Measurements from ENCODE around the gene KIR3DL3.
"Not testable (repeated sequence)": the region's sequence is repeated elsewhere in the genome, so short reads cannot be mapped to it uniquely, and the experiment has no call there.

The KIR3DL3 gene

DNA sequence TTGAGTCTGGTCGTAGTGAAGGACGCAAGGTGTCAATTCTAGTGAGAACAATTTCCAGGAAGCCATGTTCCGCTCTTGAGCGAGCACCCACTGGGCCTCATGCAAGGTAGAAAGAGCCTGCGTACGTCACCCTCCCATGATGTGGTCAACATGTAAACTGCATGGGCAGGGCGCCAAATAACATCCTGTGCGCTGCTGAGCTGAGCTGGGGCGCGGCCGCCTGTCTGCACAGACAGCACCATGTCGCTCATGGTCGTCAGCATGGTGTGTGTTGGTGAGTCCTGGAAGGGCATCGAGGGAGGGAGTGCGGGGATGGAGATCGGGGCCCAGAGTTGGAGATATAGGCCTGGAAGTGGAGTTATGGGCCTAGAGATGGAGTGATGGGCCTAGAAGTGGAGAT, 14.1 kb downstream of the KIR3DL3 start, which contains the start of gene KIR2DL3:
Gene KIR2DL3 (plus strand): TSS at position 208 of the 400 bp plus-strand sequence. CDS start 33 bp downstream, at position 241.
- DNase-seq: not testable (repeated sequence)

DNA sequence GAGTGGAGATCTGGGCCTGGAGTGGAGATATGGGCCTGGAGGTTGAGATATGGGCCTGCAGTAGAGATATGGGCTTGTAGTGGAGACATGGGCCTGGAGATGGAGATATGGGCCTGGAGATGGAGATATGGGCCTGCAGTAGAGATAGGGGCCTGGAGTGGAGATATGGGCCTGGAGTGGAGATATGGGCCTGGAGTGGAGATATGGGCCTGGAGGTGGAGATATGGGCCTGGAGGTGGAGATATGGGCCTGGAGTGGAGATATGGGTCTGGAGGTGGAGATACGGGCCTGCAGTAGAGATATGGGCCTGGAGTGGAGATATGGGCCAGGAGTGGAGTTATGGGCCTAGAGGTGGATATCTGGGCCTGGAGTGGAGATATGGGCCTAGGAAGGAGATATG, 14.5 kb downstream of the KIR3DL3 start:
- no peak for DNase-seq

DNA sequence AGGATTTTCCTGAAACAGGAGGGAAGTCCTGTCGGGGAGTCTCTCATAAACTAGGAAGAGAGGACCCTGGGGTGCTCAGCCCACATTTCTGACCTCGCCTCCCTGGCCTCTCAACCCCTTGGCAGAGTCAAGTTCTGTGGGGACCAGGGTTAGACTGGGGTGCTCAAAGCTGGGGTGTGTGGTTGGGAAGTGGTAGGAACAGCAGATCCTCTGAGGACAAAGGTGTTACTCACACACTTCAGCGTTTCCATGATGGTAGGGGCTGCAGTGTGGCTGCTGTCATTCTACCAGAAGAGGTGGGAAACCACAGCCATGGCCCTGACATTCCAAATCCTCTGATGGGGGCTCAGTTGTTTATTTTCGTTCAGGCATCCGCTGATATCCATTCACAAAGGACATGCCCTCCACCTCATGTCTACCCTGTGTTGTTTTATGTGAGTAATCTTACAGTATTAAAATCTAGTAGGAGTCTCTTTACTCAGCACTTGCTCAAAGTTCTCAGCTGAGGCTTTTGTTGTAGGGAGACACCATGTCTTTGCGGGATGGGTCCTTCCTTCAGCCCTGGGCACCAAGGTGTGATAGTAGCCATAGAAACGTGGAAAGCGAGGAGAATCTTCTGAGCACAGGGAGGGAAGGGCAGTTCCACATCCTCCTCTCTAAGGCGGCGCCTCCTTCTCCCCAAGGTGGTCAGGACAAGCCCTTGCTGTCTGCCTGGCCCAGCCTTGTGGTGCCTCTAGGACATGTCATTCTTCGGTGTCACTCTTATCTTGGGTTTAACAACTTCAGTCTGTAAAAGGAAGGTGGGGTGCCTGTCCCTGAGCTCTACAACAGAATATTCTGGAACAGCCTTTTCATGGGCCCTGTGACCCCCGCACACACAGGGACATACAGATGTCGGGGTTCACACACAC, 15.6 kb downstream of the KIR3DL3 start:
- no peak for DNase-seq

DNA sequence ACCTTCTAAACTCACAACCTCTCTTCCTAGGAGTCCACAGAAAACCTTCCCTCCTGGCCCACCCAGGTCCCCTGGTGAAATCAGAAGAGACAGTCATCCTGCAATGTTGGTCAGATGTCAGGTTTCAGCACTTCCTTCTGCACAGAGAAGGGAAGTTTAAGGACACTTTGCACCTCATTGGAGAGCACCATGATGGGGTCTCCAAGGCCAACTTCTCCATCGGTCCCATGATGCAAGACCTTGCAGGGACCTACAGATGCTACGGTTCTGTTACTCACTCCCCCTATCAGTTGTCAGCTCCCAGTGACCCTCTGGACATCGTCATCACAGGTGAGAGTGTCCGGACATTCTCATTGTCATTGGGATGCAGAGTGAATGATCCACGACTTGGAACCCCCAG, 17.7 kb downstream of the KIR3DL3 start:
- not testable (repeated sequence) for DNase-seq

DNA sequence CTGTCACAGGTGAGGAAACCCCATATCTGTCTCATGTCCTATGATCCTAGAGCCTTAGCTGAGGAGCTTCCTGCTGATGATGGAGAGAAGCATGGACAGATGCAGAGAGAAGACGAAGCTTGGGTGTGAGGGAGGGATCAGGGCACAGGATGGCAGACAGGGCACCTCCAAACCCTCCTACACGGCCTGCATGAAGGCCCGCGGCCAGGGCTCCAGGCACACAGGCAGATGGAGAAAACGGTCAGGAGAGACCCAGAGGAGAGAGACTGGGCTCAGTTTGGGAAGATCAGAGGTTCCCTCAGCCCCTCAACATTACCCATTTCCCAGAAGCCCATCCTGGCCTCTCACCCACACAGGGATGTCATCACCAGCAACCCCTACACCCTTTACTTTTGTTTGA, 19.8 kb downstream of the KIR3DL3 start:
- DNase-seq: not testable (repeated sequence)

DNA sequence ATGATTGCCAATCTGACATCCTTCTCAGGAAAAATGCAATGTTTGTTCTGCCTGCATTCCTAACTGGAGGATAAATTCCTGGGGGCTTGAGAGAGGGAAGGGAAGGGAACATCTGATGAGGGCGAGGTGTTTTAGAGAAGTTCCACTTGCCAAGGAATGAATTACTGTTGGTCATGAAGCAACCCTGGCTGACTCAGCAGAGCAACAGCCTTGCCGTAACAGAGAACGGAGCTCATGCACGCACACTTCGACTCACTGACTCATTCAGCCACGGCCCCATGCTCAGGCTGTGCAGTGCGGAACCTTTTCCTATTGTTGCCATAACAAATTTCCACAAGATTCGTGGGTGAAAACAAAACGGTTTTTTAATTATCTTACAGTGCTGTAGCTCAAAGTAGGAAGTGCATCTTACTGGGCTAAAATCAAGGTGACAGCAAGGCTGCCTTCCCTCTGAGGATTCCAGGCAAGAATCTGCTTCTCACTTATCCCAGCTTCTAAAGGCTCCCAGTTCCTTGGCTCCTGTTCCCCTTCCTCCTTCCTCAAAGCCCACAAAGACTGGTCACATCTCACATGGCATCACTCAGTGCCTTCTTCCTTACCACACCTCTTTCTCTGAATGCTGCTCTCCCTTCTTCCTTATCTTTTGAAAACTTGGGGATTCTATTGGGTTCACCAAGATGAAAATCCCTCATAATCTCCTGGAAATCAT, 23.5 kb downstream of the KIR3DL3 start:
- DNase-seq: not testable (repeated sequence)

DNA sequence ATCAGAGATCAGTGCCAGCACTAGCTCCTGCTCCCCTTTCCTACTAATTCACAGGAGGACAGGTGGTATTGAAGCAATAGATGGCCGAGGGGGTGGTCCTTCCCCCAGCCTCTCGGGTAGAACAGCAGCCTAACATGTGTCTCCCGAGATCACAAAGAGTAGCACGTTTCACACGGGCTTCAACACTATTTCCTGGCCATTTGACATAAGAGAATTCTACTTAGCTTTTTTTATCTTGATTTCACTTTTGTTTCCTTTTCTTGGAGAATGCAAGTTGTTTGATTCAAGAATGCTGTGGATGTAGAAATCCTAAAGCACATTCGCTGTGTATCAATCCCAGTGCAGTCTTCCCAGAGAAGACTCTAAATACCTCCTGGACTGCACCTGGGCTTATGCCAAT, 26.0 kb downstream of the KIR3DL3 start:
- not testable (repeated sequence) for DNase-seq

DNA sequence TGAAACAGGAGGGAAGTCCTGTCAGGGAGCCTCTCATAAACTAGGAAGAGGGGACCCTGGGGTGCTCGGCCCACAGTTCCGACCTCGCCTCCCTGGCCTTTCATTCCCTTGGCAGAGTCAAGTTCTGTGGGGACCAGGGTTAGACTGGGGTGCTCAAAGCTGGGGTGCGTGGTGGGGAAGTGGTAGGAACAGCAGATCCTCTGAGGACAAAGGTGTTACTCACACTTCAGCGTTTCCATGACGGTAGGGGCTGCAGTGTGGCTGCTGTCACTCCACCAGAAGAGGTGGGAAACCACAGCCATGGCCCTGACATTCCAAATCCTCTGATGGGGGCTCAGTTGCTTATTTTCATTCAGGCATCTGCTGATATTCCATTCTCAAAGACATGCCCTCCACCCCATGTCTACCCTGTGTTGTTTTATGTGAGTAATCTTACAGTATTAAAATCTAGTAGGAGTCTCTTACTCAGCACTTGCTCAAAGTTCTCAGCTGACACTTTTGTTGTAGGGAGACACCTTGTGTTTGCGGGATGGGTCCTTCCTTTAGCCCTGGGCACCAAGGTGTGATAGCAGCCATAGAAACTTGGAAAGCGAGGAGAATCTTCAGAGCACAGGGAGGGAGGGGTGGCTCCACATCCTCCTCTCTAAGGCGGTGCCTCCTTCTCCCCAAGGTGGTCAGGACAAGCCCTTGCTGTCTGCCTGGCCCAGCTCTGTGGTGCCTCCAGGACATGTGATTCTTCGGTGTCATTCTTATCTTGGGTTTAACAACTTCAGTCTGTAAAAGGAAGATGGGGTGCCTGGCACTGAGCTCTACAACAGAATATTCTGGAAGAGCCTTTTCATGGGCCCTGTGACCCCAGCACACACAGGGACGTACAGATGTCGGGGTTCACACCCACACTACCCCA, 32.2 kb downstream of the KIR3DL3 start:
- not testable (repeated sequence) for DNase-seq

DNA sequence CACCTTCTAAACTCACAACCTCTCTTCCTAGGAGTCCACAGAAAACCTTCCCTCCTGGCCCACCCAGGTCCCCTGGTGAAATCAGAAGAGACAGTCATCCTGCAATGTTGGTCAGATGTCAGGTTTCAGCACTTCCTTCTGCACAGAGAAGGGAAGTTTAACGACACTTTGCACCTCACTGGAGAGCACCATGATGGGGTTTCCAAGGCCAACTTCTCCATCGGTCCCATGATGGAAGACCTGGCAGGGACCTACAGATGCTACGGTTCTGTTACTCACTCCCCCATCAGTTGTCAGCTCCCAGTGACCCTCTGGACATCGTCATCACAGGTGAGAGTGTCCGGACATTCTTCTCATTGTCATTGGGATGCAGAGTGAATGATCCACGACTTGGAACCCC, 34.3 kb downstream of the KIR3DL3 start:
- not testable (repeated sequence) for DNase-seq

DNA sequence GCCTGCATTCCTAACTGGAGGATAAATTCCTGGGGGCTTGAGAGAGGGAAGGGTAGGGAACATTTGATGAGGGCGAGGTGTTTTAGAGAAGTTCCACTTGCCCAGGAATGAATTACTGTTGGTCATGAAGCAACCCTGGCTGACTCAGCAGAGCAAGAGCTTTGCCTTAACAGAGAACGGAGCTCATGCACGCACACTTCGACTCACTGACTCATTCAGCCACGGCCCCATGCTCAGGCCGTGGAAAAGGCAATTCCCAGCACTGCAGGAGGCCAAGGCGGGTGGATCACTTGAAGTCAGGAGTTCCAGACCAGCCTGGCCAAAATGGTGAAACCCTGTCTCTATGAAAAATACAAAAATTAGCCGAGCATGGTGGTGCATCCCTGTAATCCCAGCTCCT, 40.0 kb downstream of the KIR3DL3 start:
- DNase-seq: not testable (repeated sequence)

DNA sequence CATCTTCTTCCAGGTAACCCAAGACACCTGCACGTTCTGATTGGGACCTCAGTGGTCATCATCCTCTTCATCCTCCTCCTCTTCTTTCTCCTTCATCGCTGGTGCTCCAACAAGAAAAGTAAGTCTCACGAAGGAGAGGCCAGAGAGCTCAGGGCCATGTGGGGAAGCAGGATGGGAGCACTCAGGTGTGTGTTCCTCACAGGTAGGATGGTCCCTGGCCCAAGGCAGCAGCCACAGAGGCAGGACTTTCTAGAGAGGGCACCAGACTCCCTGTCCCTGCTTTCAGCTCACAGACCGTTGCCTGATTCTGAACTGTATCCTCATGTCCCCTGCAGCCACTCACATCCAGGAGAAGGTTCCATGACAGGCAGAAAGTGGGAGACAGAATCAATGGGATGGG, 42.2 kb downstream of the KIR3DL3 start:
- DNase-seq: not testable (repeated sequence)

DNA sequence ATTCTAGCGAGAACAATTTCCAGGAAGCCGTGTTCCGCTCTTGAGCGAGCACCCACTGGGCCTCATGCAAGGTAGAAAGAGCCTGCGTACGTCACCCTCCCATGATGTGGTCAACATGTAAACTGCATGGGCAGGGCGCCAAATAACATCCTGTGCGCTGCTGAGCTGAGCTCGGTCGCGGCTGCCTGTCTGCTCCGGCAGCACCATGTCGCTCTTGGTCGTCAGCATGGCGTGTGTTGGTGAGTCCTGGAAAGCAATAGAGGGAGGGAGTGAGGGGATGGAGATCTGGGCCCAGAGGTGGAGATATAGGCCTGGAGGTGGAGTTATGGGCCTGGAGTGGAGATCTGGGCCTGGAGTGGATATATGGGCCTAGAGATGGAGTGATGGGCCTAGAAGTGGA, 45.4 kb downstream of the KIR3DL3 start, which contains the start of gene KIR2DL1:
Gene KIR2DL1 (plus strand): TSS at position 148 of the 400 bp plus-strand sequence. CDS start 58 bp downstream, at position 206.
- DNase-seq: not testable (repeated sequence)

DNA sequence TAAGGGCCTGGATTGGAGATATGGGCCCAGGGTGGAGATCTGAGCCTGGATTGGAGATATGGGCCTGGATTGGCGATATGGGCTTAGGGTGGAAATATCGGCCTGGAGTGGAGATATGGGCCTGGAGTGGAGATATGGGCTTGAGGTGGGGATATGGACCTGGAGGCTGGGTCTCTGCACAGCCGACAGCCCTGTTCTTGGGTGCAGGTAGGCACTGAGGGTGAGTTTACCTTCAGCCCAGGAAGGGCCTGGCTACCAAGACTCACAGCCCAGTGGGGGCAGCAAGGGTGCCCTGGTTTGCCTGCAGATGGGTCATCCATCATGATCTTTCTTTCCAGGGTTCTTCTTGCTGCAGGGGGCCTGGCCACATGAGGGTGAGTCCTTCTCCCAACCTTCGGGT, 46.3 kb downstream of the KIR3DL3 start:
- DNase-seq: not testable (repeated sequence)

DNA sequence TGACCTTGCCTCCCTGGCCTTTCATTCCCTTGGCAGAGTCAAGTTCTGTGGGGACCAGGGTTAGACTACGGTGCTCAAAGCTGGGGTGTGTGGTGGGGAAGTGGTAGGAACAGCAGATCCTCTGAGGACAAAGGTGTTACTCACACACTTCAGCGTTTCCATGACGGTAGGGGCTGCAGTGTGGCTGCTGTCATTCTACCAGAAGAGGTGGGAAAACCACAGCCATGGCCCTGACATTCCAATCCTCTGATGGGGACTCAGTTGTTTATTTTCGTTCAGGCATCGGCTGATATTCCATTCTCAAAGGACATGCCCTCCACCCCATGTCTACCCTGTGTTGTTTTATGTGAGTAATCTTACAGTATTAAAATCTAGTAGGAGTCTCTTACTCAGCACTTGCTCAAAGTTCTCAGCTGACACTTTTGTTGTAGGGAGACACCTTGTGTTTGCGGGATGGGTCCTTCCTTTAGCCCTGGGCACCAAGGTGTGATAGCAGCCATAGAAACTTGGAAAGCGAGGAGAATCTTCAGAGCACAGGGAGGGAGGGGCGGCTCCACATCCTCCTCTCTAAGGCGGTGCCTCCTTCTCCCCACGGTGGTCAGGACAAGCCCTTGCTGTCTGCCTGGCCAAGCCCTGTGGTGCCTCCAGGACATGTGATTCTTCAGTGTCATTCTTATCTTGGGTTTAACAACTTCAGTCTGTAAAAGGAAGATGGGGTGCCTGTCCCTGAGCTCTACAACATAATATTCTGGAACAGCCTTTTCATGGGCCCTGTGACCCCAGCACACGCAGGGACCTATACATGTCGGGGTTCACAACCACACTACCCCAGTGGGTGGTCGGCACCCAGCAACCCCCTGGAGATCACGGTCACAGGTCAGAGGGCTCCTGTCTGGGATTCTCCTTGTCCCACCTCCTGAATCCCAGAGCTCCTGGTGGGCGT, 47.0 kb downstream of the KIR3DL3 start:
- not testable (repeated sequence) for DNase-seq

DNA sequence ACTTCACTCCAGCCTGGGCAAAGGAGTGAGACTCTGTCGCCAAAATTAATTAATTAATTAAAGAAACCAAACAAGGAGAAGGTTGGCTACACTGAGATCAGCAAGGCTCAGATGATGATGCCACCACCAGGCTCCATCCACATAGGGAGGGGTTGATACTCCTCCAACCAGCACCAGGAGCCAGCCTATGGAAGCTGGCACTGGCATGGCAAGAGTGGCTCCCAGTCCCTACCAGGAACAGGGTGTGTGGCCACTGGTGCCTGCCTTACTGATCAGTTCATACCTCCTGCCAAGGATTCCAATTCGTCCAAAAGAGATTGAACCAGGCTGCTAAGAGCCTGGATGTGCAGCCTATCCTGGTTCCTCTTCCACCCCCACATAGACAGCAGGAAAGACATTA, 48.4 kb downstream of the KIR3DL3 start:
- not testable (repeated sequence) for DNase-seq

DNA sequence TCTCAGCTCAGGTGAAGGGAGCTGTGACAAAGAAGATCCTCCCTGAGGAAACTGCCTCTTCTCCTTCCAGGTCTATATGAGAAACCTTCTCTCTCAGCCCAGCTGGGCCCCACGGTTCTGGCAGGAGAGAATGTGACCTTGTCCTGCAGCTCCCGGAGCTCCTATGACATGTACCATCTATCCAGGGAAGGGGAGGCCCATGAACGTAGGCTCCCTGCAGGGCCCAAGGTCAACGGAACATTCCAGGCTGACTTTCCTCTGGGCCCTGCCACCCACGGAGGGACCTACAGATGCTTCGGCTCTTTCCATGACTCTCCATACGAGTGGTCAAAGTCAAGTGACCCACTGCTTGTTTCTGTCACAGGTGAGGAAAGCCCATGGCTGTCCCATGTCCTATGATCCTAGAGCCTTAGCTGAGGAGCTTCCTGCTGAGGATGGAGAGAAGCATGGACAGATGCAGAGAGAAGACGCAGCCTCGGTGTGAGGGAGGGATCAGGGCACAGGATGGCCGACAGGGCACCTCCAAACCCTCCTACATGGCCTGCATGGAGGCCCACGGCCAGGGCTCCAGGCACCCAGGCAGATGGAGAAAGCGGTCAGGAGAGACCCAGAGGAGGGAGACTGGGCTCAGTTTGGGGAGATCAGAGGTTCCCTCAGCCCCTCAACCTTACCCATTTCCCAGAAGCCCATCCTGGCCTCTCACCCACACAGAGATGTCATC, 51.0 kb downstream of the KIR3DL3 start:
- DNase-seq: not testable (repeated sequence)

DNA sequence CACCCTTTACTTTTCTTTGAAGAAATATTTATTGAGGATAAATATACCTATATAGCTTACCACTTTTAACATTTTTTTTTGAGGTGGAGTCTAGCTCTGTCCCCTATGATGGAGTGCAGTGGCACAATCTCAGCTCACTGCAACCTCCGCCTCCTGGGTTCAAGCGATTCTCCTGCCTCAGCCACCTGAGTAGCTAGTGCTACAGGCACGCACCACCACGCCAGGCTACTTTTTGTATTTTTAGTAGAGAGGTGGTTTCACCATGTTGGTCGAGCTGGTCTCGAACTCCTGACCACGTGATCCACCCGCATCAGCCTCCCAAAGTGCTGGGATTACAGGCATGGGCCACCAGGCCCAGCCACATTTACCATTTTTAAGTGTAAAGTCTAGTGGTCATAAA, 51.6 kb downstream of the KIR3DL3 start:
- not testable (repeated sequence) for DNase-seq

DNA sequence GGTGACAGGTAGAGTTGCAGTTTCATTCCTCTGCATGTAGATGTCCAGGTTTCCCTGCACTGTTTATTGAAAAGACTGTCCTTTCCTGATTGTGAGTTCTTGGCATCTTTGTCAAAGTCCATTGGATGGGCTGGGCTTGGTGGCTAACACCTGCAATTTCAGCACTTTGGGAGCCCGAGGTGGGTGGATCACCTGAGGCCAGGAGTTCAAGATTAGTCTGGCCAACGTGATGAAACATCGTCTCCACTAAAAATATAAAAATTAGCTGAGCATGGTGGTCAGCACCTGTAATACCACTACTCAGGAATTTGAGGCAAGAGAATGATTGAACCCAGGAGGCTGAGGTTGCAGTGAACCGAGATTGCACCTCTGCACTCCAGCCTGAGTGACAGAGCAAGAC, 53.6 kb downstream of the KIR3DL3 start:
- DNase-seq: not testable (repeated sequence)

DNA sequence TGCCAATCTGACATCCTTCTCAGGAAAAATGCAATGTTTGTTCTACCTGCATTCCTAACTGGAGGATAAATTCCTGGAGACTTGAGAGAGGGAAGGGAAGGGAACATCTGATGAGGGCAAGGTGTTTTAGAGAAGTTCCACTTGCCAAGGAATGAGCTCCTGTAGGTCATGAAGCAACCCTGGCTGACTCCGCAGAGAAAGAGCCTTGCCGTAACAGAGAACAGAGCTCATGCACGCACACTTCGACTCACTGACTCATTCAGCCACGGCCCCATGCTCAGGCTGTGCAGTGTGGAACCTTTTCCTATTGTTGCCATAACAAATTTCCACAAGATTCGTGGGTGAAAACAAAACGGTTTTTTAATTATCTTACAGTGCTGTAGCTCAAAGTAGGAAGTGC, 54.7 kb downstream of the KIR3DL3 start:
- DNase-seq: not testable (repeated sequence)

DNA sequence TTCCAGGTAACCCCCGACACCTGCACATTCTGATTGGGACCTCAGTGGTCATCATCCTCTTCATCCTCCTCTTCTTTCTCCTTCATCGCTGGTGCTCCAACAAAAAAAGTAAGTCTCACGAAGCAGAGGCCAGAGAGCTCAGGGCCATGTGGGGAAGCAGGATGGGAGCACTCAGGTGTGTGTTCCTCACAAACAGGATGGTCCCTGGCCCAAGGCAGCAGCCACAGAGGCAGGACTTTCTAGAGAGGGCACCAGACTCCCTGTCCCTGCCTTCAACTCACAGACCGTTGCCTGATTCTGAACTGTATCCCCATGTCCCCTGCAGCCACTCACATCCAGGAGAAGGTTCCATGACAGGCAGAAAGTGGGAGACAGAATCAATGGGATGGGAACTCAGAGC, 58.7 kb downstream of the KIR3DL3 start:
- not testable (repeated sequence) for DNase-seq
